Activated naive CD8-positive, alpha-beta T cell treated with anti-CD3 and anti-CD28 coated beads, Interleukin-2, amount 10 ng/mL, durations not matched to agents 7 days and 5 days (primary cell): Measurements from ENCODE around the gene GRID2. TPM values are rescaled to one million over a fixed set of nuclear protein-coding genes. Genes with fewer than 3 reads are reported as not detected.

Experiments
- ATAC-seq: fragments of 150-1000 bp; cut with Tn5 transposase; one replicate; pipeline ENCODE4 v1.10.0; 2021; ENCODE audit warnings: low read depth, moderate library complexity
- POLR2A ChIA-PET: fragments of 350-600 bp; sonication (Branson Sonifier 250); formaldehyde crosslinking; loops from one replicate; lab custom pipeline; 2021; ENCODE audit warnings: antibody characterized with exemption; lab: Charles Lee
- DNase-seq: peaks from one replicate; pipeline ENCODE4 v3.0.0; 2021
- H3K27ac Mint-ChIP-seq: one replicate; pipeline ENCODE4 v1.8.0; 2022; ENCODE audit warnings: mild to moderate bottlenecking, mixed read lengths
- H3K27me3 Mint-ChIP-seq: one replicate; pipeline ENCODE4 v1.8.0; 2022; ENCODE audit warnings: mild to moderate bottlenecking, moderate library complexity, mixed read lengths
- H3K36me3 Mint-ChIP-seq: one replicate; pipeline ENCODE4 v1.8.0; 2021; ENCODE audit warnings: mild to moderate bottlenecking, mixed read lengths
- H3K4me1 Mint-ChIP-seq: one replicate; pipeline ENCODE4 v1.8.0; 2021; ENCODE audit warnings: mixed read lengths
- H3K4me3 Mint-ChIP-seq: one replicate; pipeline ENCODE4 v1.8.0; 2022; ENCODE audit warnings: mild to moderate bottlenecking, moderate library complexity, mixed read lengths
- H3K9me3 Mint-ChIP-seq: one replicate; pipeline ENCODE4 v1.8.0; 2021; ENCODE audit warnings: mixed read lengths
- total RNA-seq, 2 experiments: library from RNA; stranded (reverse); gene quantifications; one replicate each; pipeline ENCODE4 v1.2.3, GENCODE V29; 2021

GRID2 gene
- total RNA-seq, 2 experiments from 2014 or later: not detected

GRCh38 chr4:93788712-93789111 is 1484.9 kb downstream of the GRID2 start:
- no peaks in the 10 kb centered on the region for H3K4me1 Mint-ChIP-seq
- no peak overlapping the region for H3K27ac Mint-ChIP-seq
- peaks cover 2% of the 10 kb centered on the region for H3K27me3 Mint-ChIP-seq
- no peak for ATAC-seq
- H3K36me3 Mint-ChIP-seq: no peaks in the 10 kb centered on the region
- no peak for DNase-seq
- POLR2A ChIA-PET: no interaction called here
- no peak overlapping the region for H3K4me3 Mint-ChIP-seq
- H3K9me3 Mint-ChIP-seq: no peaks in the 10 kb centered on the region

DNA sequence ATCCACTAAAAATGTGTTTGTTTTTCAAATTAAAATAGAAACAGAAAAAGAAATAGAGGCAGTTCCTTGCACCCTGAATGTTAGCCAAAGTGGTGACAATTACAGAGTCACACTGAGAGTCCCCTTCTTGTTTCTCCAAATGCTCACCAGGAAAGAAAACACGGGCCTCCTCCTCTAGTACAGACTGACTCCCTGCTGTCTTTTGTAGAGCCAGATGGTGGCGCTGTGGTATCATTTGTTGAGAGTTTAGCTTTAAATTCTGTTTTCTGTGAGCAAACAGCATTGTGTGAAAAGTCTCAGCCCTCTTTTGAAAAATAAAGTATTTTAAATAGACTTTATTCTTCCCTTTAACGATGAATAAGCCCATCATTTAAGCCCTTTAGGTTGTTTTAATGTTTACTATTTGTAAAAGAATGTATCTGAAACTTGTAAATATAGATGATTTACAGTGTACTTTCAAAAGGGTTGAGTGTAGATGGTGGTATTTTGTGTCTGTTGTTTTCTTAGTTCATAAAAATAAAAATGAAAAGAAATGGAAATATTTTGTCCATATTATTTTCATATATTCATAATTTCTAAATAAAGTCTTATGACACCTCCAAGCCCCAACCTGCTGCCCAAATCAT is 1487.9 kb downstream of the GRID2 start:
- no peaks in the 10 kb centered on the region for H3K36me3 Mint-ChIP-seq
- H3K4me1 Mint-ChIP-seq: no peaks in the 10 kb centered on the region
- POLR2A ChIA-PET: no interaction called here
- ATAC-seq (peak; percentile 56), DNase-seq (peak; percentile 26)
- no peaks in the 10 kb centered on the region for H3K9me3 Mint-ChIP-seq
- peaks cover 5% of the 10 kb centered on the region for H3K27me3 Mint-ChIP-seq
- no peak overlapping the region for H3K27ac Mint-ChIP-seq
- H3K4me3 Mint-ChIP-seq: no peak overlapping the region

- Mint-ChIP-seq H3K4me1 (no peaks in the 10 kb centered on the region), H3K9me3 (no peaks in the 10 kb centered on the region), H3K27ac (no peak overlapping the region)
Observed at GRCh38 chr4:93802045-93802444, 1498.3 kb downstream of the GRID2 start.

DNA sequence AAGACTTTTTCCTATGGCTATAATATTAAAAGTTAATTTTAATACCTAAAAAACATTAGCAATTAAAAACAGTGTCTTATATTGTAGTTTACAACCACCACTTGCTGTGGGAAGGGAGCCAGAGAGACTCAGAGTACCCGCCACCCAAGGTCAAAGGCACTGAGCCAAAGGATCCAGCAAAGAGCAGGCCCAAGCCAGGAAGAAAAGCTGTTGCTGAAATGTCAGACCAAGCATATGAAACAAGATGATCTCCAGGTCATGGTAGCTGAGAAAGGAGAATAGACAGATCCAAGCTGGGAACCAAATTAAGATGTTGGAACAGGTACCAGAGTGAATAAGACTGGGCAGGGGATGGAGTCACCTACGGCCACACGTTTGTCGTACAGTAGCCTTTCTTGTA is 1506.0 kb downstream of the GRID2 start:
- Mint-ChIP-seq H3K4me3 (no peak overlapping the region), H3K4me1 (no peaks in the 10 kb centered on the region), H3K9me3 (no peaks in the 10 kb centered on the region), H3K36me3 (no peaks in the 10 kb centered on the region), H3K27ac (no peak overlapping the region), H3K27me3 (no peaks in the 10 kb centered on the region)
- no peak for DNase-seq
- ATAC-seq: no peak
- POLR2A ChIA-PET: no interaction called here

More at GRCh38 chr4:93802045-93802444, 1498.3 kb downstream of the GRID2 start:
- H3K27me3 Mint-ChIP-seq: peaks cover 3% of the 10 kb centered on the region
- H3K4me3 Mint-ChIP-seq: no peak overlapping the region
- POLR2A ChIA-PET: no interaction called here
- H3K36me3 Mint-ChIP-seq: no peaks in the 10 kb centered on the region
- DNase-seq: no peak
- no peak for ATAC-seq

- ATAC-seq (no peak), DNase-seq (no peak)
- Mint-ChIP-seq H3K4me1 (no peaks in the 10 kb centered on the region), H3K9me3 (no peaks in the 10 kb centered on the region), H3K27me3 (no peaks in the 10 kb centered on the region), H3K4me3 (no peak overlapping the region), H3K27ac (no peak overlapping the region), H3K36me3 (no peaks in the 10 kb centered on the region)
- POLR2A ChIA-PET: no interaction called here
Observed at GRCh38 chr4:93810340-93810992, 1506.7 kb downstream of the GRID2 start.

DNA sequence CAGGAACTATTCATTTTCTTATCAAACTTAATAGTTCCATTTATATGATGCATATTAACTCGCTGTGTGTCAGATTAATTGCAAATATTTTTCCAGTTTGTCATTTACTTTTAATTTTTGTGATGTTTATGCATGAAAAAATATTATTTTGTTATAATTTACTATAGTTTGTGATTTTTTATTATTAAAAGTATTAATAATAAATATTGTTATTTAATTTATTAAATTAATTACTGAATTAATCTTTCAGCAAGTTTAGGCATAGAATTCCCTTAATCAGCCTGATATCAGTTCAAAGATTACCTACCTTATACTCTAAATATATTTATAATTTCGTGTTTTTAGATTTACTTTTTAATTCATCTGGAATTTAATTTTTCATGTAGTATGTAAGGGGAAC is 1509.3 kb downstream of the GRID2 start:
- Mint-ChIP-seq H3K27me3 (no peaks in the 10 kb centered on the region), H3K27ac (no peak overlapping the region), H3K4me3 (no peak overlapping the region), H3K9me3 (no peaks in the 10 kb centered on the region), H3K4me1 (no peaks in the 10 kb centered on the region), H3K36me3 (no peaks in the 10 kb centered on the region)
- POLR2A ChIA-PET: no interaction called here
- DNase-seq: no peak
- no peak for ATAC-seq

DNA sequence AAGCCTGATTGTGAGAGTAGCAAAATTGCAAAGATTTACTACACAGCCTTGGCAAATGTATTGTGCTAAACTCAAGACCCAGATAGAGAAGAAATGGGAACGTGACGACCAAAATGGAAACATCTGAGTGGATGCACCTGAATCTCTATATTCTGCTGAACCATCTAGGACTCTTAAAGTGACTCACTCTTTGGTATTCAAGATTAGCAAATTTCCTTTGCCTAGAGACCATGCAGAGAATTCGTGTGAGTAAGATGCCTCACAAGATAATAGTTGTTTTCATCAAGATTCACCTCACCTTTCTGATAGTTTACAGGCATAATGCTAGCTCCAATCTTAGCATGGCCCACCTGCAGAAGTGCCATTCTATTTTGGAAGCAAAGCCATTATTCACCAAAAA is 1510.4 kb downstream of the GRID2 start:
- no peaks in the 10 kb centered on the region for H3K9me3 Mint-ChIP-seq
- H3K4me1 Mint-ChIP-seq: no peaks in the 10 kb centered on the region
- no peaks in the 10 kb centered on the region for H3K36me3 Mint-ChIP-seq
- H3K4me3 Mint-ChIP-seq: no peak overlapping the region
- POLR2A ChIA-PET: no interaction called here
- H3K27me3 Mint-ChIP-seq: no peaks in the 10 kb centered on the region
- no peak for ATAC-seq
- H3K27ac Mint-ChIP-seq: no peak overlapping the region
- no peak for DNase-seq

- Mint-ChIP-seq H3K4me3 (no peak overlapping the region), H3K4me1 (no peaks in the 10 kb centered on the region), H3K27ac (no peak overlapping the region), H3K36me3 (no peaks in the 10 kb centered on the region), H3K9me3 (no peaks in the 10 kb centered on the region), H3K27me3 (no peaks in the 10 kb centered on the region)
- DNase-seq (no peak), ATAC-seq (no peak)
- POLR2A ChIA-PET: no interaction called here
Observed at GRCh38 chr4:93814722-93815121, 1511.0 kb downstream of the GRID2 start.
